Pancreas (tissue), 10 donors: ENCODE results near the gene CFAP97. TPM values are rescaled to one million over a fixed set of nuclear protein-coding genes. Genes with fewer than 3 reads are reported as not detected.

Experiments
- ATAC-seq, 4 donors: fragments of 200-7000 bp; cut with Tn5 transposase; one replicate each; pipeline versions ENCODE4 v1.8.0 to v1.9.1; 2020; ENCODE audit warnings: mild to moderate bottlenecking in 4 of 4, moderate library complexity in 4 of 4
- DNase-seq, 6 donors: peaks; one replicate each; pipeline ENCODE4 v3.0.0-alpha.2; 2020
- FAIRE-seq: peaks from 2 replicates; lab custom pipeline; 2012; peaks lifted over from hg19 to GRCh38; lab: Jason Lieb, UNC
- H3K27ac ChIP-seq, 4 donors: fragments of 200-600 bp; sonication (generic); 1 replicate in 3 of 4; 2 replicates in 1 of 4; pipeline versions ENCODE4 v1.5.0 to v1.8.0; 2020
- H3K27me3 ChIP-seq, 4 donors: fragments of 200-600 bp; one replicate each; pipeline ENCODE4 v1.8.0; 2021
- H3K36me3 ChIP-seq, 3 donors: fragments of 200-600 bp; sonication (generic) in 1 of 3; one replicate each; pipeline versions ENCODE4 v1.5.0 to v1.8.0; 2020 to 2021
- H3K4me1 ChIP-seq, 3 donors: fragments of 200-600 bp; one replicate each; pipeline ENCODE4 v1.8.0; 2021
- H3K4me3 ChIP-seq, 4 donors: fragments of 200-600 bp; sonication (generic) in 2 of 4; one replicate each; pipeline versions ENCODE4 v1.5.0 to v1.8.0; 2020 to 2021
- H3K9me3 ChIP-seq, 4 donors: fragments of 200-600 bp; one replicate each; pipeline ENCODE4 v1.8.0; 2021
- CTCF ChIP-seq, 4 donors: fragments of 200-600 bp; sonication (generic) in 3 of 4; IDR thresholded peaks; one replicate each; pipeline versions ENCODE4 v1.5.0 to v1.8.0; 2021; ENCODE audit warnings: antibody characterized with exemption in 4 of 4
- WGBS, 2 donors: extraction: QIAGEN DNeasy Blood & Tissue Kit; methylation state at CpG; one replicate each; pipeline ENCODE4 v1.1.7; 2013; 5-methylcytosine and 5-hydroxymethylcytosine counted together
- intact Hi-C, 3 donors: fragments of 100-400 bp; cut with DNase I; formaldehyde crosslinking; loops; one replicate each; pipeline versions ENCODE4 v1.11.1 to v1.14.2; 2022
- polyA plus RNA-seq, 2 donors: library from polyadenylated mRNA; stranded (reverse); fragments of 200-250 nt; gene quantifications; one replicate each; pipeline ENCODE4 v1.2.3, GENCODE V29; 2013
- total RNA-seq, 6 donors: library from RNA; stranded (reverse); fragmentation: NEBNext Ultra II Directional in 4 of 6; extraction: Animal tissue kit (Norgen Biotek cat#: 25700) in 4 of 6; gene quantifications; one replicate each; pipeline versions ENCODE4 v1.2.1 to v1.2.4, GENCODE V29; 2021 to 2023
- donor health status: healthy with polysubstance abuse.
- donor health status: DM: no; HTN: no; CAD: no; lungs with moderate emphysema.
- donor health status: DM: no; HTN: no; CAD: no.
- donor health status: control.
- donor health status: control.
- donor health status: Bipolar disorder and iron deficiency.
- donor health status: DM: yes; HTN: yes; CAD: no.
- donor health status: DM: no; HTN: no; CAD: no.
- donor health status: DM: no; HTN: no; CAD: no.
- donor health status: DM: yes; HTN: yes; CAD: no.

Gene CFAP97
- total and polyA plus RNA-seq, 8 donors: 3.4 to 19.2 (median 14.4) TPM

DNA sequence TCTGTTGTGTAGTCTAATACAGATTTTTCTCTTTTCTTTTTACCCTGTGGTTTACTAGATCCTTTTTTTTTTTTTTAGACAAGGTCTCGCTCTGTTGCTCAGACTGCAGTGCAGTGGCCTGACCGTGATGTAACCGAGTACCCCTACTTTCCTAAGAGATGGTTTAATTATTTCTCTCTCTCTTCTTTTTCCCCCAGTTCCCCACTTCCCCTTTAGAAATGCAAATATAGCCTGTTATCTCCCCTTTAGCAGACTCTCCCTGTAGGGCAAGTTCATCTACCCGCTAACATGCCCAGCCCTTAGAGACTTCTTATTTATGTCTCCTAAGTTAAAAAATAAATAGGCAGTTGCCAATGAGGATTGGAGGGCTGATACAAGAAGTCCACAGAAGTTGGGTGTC lies 10.1 kb upstream of the CFAP97 start:
- H3K4me1 ChIP-seq: peaks cover 0 to 11% (median 7%) of the 10 kb centered on the region in 3 donors
- no peak for TF ChIP-seq CTCF (IDR thresholded peaks at IDR 0.05)
- no peaks in the 10 kb centered on the region for H3K9me3 ChIP-seq
- no peak for ATAC-seq
- H3K4me3 ChIP-seq: no peak overlapping the region
- intact Hi-C loops: no loop called here
- no peaks in the 10 kb centered on the region for H3K36me3 ChIP-seq
- no peaks in the 10 kb centered on the region for H3K27me3 ChIP-seq
- H3K27ac ChIP-seq: no peak overlapping the region
- DNase-seq: no peak
- 91 to 97% methylated on average over 4 of the region's 4 CpGs for WGBS, 2 donors
- FAIRE-seq: no peak

GRCh38 chr4:185212581-185212980 lies 8.8 kb upstream of the CFAP97 start:
- intact Hi-C loops: no loop called here

DNA sequence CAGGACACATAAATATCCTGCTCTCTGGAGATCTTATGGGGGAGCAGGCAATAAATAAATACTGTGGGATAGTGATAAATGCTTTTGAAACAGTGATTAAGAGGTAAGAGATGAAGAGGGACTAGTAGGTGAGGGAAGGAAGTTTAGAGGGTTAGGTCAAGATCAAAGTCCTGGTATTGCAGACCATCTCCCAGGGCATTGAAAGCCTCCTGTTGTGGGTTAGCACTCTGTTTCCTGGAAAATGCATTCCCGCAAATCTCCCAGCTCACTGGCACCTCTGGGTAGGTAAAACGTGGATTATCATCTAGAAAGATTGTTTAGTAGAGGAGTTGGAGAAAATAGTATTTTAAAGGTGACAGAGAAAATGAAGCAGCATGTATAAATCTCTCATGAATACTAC lies 7.8 kb upstream of the CFAP97 start:
- DNase-seq (no peak), FAIRE-seq (no peak), ATAC-seq (no peak)
- H3K9me3 ChIP-seq: no peaks in the 10 kb centered on the region
- H3K27me3 ChIP-seq: no peaks in the 10 kb centered on the region
- intact Hi-C loops: no loop called here
- no peak for TF ChIP-seq CTCF (IDR thresholded peaks at IDR 0.05)
- WGBS, 2 donors: 17 to 23% methylated on average over 2 of the region's 2 CpGs
- peaks cover 0 to 14% (median 7%) of the 10 kb centered on the region in 3 donors for H3K4me1 ChIP-seq
- no peaks in the 10 kb centered on the region for H3K36me3 ChIP-seq
- H3K4me3 ChIP-seq: peak overlapping the region in 2 of 4 donors; percentile 64 to 79
- peak overlapping the region in 2 of 4 donors; percentile 78 to 87 for H3K27ac ChIP-seq

More at GRCh38 chr4:185212581-185212980, 8.8 kb upstream of the CFAP97 start:
- H3K4me3 ChIP-seq: no peak overlapping the region
- TF ChIP-seq CTCF (IDR thresholded peaks at IDR 0.05): no peak
- peaks cover 0 to 14% (median 7%) of the 10 kb centered on the region in 3 donors for H3K4me1 ChIP-seq
- no peaks in the 10 kb centered on the region for H3K36me3 ChIP-seq
- FAIRE-seq: no peak
- H3K27me3 ChIP-seq: no peaks in the 10 kb centered on the region
- no peaks in the 10 kb centered on the region for H3K9me3 ChIP-seq
- ATAC-seq: no peak
- no peak overlapping the region for H3K27ac ChIP-seq
- DNase-seq: no peak
- 89 to 94% methylated on average over 4 of the region's 4 CpGs for WGBS, 2 donors

GRCh38 chr4:185211035-185211434 lies 7.2 kb upstream of the CFAP97 start:
- DNase-seq: no peak
- peak overlapping the region; percentile 78 to 92 (median 86) for H3K27ac ChIP-seq
- intact Hi-C loops: no loop called here
- no peaks in the 10 kb centered on the region for H3K27me3 ChIP-seq
- peaks cover 0 to 14% (median 7%) of the 10 kb centered on the region in 3 donors for H3K4me1 ChIP-seq
- H3K9me3 ChIP-seq: no peaks in the 10 kb centered on the region
- H3K4me3 ChIP-seq: peak overlapping the region; percentile 38 to 79 (median 65)
- no peak for FAIRE-seq
- ATAC-seq: no peak
- WGBS, 2 donors: 11 to 18% methylated on average over 5 of the region's 5 CpGs
- TF ChIP-seq CTCF (IDR thresholded peaks at IDR 0.05): no peak
- H3K36me3 ChIP-seq: no peaks in the 10 kb centered on the region
